ENCODE data around the gene CX3CL1.
"Not testable (repeated sequence)": the region's sequence is repeated elsewhere in the genome, so short reads cannot be mapped to it uniquely, and the experiment has no call there.

Gene CX3CL1

DNA sequence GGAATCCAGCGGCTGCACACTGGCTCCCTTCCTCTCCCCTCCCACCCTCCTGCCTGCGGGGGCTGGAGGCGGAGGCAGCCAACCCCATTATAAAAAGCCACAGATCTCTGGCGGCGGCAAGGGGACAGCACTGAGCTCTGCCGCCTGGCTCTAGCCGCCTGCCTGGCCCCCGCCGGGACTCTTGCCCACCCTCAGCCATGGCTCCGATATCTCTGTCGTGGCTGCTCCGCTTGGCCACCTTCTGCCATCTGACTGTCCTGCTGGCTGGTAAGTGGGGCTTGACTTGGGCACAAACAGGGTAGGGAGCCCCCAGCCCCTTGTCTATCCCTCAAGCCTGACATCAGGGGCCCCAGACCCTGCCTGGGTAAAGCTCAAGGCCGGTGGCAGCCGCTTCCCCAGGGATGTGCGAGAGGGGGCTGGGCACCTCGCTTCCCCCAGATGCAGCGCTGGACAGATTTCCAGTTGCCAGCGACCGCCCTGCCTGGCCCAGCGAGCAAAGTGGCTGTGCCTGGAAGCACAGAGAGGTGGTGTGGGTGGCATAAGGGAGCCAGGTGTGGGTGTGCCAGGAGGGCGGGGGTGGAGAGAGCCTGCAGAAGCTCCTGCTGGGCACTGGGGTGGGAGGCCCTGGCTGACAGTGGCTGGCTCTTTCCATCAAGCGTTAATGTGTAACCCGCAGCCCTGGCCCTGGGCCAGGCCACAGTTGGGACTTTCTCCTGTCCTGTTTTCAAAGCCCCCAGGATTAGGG lies at the start of gene CX3CL1:
Gene CX3CL1 (plus strand): TSS at position 119 of the 745 bp plus-strand sequence. CDS start 79 bp downstream, at position 198.
- Histone ChIP-seq H3K4me1 (peaks cover 4% of the 10 kb centered on the region; the same call in 1 of the 2 replicates), H3K4me3 (peak within 1 kb of the TSS; percentile 6; the same call in 1 of the 2 replicates), H3K9me3 (no peaks in the 10 kb centered on the region), H3K36me3 (replicated peaks) (no peaks in the 10 kb centered on the region), H3K27me3 (ENCODE audit: low read depth) (no peaks in the 10 kb centered on the region)
- DNase-seq (ENCODE audit: low spot score in 2 of 2) = peak; percentile 15 to 64
- in situ Hi-C loops (cut with MboI; ENCODE audit: low sequenced_read_pairs) = no loop called here

DNA sequence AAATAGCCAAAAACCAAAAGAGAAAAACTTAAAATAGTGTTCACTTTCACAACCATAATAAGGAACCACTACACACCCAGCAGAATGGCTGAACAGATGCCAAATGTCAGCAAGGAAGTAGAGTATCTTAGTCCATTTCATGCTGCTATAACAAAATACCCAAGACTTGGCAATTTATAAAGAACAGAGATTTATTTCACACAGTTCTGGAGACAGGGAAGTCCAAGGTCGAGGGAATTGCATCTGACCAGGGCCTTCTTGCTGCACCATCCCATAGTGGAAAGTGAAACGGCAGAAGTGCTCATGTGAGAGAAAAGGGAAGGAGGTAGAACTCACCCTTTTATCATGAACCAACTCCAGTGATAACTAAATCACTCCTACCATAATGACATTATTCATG lies 47.5 kb upstream of the CX3CL1 start:
- H3K27me3 ChIP-seq (ENCODE audit: low read depth) = no peaks in the 10 kb centered on the region
- no peaks in the 10 kb centered on the region for H3K4me1 ChIP-seq
- H3K9me3 ChIP-seq = no peaks in the 10 kb centered on the region
- no peaks in the 10 kb centered on the region for H3K36me3 ChIP-seq (replicated peaks)
- in situ Hi-C loops (cut with MboI; ENCODE audit: low sequenced_read_pairs) = no loop called here
- DNase-seq (ENCODE audit: low spot score in 2 of 2) = no peak
- no peak overlapping the region for H3K4me3 ChIP-seq

DNA sequence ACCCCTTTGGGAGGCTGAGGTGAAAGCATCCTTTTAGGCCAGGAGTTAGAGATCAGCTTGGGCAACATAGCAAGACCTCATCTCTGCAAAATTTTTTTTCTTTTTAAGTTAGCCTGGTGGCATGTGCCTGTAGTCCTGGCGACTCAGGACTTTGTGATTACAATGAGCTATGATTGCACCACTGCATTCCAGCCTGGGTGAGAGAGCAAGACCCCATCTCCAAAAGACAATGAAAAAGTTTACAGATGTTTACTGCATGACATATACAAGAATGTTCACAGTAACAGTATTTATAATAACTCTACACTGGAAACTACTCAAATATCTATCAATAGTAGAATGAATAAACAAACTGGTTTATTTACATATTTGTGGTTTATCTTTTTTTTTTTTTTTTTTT lies 46.8 kb upstream of the CX3CL1 start:
- H3K4me1 ChIP-seq = no peaks in the 10 kb centered on the region
- H3K9me3 ChIP-seq = no peaks in the 10 kb centered on the region
- in situ Hi-C loops (cut with MboI; ENCODE audit: low sequenced_read_pairs) = no loop called here
- DNase-seq (ENCODE audit: low spot score in 2 of 2) = no peak
- no peaks in the 10 kb centered on the region for H3K36me3 ChIP-seq (replicated peaks)
- H3K27me3 ChIP-seq (ENCODE audit: low read depth) = no peaks in the 10 kb centered on the region
- H3K4me3 ChIP-seq = no peak overlapping the region

DNA sequence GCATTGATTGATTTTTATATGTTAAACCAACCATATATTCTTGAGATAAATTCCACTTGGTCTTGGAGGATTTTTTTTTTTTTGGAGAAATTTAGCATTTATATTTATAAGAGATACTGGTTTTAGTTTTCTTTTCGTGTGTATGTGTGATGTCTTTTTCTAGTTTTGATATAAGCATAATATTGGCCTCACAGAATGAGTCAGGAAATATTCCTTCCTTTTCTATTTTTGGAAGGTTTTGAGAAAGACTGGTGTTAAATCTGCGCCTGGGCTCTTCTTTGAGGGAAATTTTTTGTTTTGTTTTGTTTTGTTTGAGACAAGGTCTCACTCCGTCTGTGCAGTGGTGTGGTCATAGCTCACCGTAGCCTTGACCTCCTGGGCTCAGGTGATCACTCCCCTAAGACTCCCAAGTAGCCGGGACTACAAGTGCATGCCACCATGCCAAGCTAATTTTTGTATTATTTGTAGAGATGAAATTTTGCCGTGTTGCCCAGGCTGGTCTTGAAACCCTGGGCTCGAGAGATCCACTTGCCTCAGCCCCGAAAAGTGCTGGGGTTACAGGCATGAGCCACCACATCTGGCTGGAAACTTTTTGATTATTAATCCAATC lies 42.5 kb upstream of the CX3CL1 start:
- Histone ChIP-seq H3K4me1 (no peaks in the 10 kb centered on the region), H3K36me3 (replicated peaks) (no peaks in the 10 kb centered on the region), H3K9me3 (no peaks in the 10 kb centered on the region), H3K4me3 (no peak overlapping the region), H3K27me3 (ENCODE audit: low read depth) (no peaks in the 10 kb centered on the region)
- no peak for DNase-seq (ENCODE audit: low spot score in 2 of 2)
- in situ Hi-C loops (cut with MboI; ENCODE audit: low sequenced_read_pairs) = no loop called here

DNA sequence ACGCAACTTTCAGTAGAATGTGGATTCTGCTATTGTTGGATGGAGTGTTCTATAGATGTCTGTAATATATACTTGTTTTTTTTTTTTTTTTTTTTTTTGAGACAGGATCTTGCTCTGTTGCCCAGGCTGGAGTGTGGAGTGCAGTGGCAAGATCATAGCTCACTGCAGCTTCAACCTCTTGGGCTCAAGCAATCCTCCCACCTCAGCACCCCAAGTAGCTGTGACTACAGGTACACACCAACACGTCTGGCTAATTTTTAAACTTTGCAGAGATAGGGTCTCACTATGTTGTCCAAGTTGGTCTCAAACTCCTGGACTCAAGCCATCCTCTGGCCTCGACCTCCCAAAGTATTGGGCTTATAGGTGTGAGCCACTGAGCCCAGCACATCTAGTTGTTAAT lies 40.9 kb upstream of the CX3CL1 start:
- no peak overlapping the region for H3K4me3 ChIP-seq
- H3K9me3 ChIP-seq = 0 out of 2 replicates have a peak, but pooled peaks cover 2% of the 10 kb centered on the region
- in situ Hi-C loops (cut with MboI; ENCODE audit: low sequenced_read_pairs) = no loop called here
- 0 out of 2 replicates have a peak, but pooled peaks cover 2% of the 10 kb centered on the region for H3K27me3 ChIP-seq (ENCODE audit: low read depth)
- no peaks in the 10 kb centered on the region for H3K4me1 ChIP-seq
- no peaks in the 10 kb centered on the region for H3K36me3 ChIP-seq (replicated peaks)
- DNase-seq (ENCODE audit: low spot score in 2 of 2) = no peak

DNA sequence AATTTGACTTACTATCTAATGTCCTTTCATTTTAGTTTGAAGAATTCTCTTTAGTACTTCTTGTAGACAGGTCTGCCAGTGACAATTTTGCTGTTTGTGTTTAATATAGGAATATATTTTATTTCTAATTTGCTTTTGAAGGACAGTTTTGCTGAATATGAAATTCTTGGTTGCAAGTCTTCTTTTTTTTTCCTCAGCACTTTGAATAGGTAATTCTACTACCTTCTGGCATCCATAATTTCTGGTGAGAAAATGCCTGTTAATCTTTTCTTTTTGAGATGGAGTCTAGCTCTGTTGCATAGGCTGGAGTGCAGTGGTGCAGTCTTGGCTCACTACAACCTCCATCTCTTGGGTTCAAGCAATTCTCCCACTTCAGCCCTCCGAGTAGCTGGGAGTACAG lies 38.9 kb upstream of the CX3CL1 start:
- Histone ChIP-seq H3K9me3 (0 out of 2 replicates have a peak, but pooled peaks cover 2% of the 10 kb centered on the region), H3K4me3 (no peak overlapping the region), H3K4me1 (no peaks in the 10 kb centered on the region), H3K36me3 (replicated peaks) (no peaks in the 10 kb centered on the region), H3K27me3 (ENCODE audit: low read depth) (0 out of 2 replicates have a peak, but pooled peaks cover 2% of the 10 kb centered on the region)
- in situ Hi-C loops (cut with MboI; ENCODE audit: low sequenced_read_pairs) = no loop called here
- no peak for DNase-seq (ENCODE audit: low spot score in 2 of 2)

DNA sequence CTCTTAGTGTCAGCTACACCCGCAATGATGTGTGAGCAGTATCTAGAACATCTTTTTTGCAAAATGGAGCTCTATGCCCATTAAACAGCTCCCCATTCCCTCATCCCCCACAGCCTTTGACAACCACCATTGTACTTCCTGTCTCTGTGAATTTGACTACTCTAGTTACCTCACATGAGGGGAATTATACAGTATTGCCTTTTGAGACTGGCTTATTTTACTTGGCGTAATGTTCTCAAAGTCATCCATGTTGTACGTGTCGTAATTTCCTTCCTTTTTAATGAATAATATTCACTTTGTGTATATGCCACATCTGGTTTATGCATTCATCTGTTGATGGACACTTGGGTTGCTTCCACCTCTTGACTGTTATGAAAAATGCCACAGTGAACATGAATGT lies 36.9 kb upstream of the CX3CL1 start:
- no peaks in the 10 kb centered on the region for H3K36me3 ChIP-seq (replicated peaks)
- 0 out of 2 replicates have a peak, but pooled peaks cover 2% of the 10 kb centered on the region for H3K9me3 ChIP-seq
- no peak for DNase-seq (ENCODE audit: low spot score in 2 of 2)
- in situ Hi-C loops (cut with MboI; ENCODE audit: low sequenced_read_pairs) = no loop called here
- H3K27me3 ChIP-seq (ENCODE audit: low read depth) = 0 out of 2 replicates have a peak, but pooled peaks cover 2% of the 10 kb centered on the region
- no peaks in the 10 kb centered on the region for H3K4me1 ChIP-seq
- no peak overlapping the region for H3K4me3 ChIP-seq

DNA sequence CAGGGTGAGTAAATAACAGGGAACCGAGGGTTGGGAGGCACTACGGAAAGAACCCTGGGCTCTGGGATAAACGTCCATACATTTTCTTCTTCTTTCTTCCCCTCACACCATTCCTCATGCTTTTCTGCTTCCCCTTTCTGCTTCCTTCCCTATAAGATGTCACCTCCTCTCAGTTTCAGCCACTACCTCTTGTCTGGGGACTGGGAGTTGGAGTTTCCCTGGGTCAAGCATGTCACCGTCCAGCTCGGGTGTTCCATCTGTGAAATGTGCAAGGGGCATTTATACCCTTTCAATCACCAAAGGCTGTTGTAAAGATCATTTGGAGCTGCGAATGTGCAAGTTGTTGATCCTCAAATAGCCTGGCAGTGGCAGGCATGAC lies 31.2 kb upstream of the CX3CL1 start:
- no peak for DNase-seq (ENCODE audit: low spot score in 2 of 2)
- H3K4me1 ChIP-seq = no peaks in the 10 kb centered on the region
- no peaks in the 10 kb centered on the region for H3K27me3 ChIP-seq (ENCODE audit: low read depth)
- no peak overlapping the region for H3K4me3 ChIP-seq
- H3K36me3 ChIP-seq (replicated peaks) = no peaks in the 10 kb centered on the region
- in situ Hi-C loops (cut with MboI; ENCODE audit: low sequenced_read_pairs) = no loop called here
- no peaks in the 10 kb centered on the region for H3K9me3 ChIP-seq

DNA sequence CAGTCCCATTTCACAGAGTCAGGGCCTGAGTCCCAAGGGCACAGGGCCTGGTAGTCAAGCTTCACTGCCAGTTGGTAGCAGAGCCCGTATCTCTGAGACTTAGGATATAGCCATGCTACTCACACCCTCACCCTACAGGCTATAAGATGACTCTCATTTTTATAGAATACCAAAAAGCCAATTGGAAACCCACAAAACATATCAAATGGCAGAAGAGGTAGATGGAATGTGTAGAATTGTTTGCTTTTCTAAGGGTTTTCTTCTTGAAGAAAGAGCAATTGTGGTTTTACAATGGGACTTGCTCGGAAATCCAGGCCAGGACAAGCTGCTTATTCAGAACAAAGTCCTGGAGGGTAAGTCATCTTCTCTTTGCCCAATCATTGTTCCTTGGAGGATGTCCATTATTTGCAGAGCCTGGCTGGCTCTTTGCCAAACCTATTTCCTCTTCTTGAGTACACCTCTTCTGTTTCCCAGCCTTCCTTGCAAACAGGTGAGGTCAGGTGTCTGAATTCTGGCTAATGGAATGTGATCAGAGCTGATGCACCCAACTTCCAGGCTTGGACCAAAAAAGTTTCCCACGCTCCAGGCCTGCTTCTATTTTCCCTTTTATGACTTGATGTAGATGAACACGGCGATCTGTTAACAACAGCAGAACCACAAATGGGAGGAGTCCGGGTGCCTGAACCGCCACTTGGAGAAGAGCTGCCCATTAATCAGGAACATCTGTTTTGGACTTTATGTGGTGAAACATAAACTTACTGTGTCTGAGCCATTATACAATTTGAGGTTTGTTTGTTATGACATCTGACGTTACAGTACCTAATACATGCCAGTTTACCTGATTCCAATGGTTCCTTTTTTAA lies 30.6 kb upstream of the CX3CL1 start:
- H3K27me3 ChIP-seq (ENCODE audit: low read depth) = 0 out of 2 replicates have a peak, but pooled peaks cover under 1% of the 10 kb centered on the region

DNA sequence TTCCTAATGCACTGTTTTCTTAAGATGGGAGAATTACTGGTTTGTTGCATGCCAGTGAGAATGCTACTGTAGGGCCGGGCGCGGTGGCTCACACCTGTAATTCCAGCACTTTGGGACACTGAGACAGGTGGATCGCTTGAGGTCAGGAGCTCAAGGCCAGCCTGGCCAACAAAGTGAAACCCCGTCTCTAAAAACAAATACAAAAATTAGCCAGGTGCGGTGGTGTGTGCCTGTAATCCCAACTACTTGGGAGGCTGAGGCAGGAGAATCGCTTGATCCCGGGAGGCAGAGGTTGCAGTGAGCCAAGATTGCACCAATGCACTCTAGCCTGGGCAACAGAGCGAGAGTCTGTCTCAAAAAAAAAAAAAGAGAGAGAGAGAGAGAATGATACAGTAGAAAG lies 29.7 kb upstream of the CX3CL1 start:
- H3K9me3 ChIP-seq; H3K36me3 ChIP-seq (replicated peaks); H3K4me1 ChIP-seq; H3K4me3 ChIP-seq; in situ Hi-C loops (cut with MboI; ENCODE audit: low sequenced_read_pairs); DNase-seq (ENCODE audit: low spot score in 2 of 2); H3K27me3 ChIP-seq (ENCODE audit: low read depth): not testable (repeated sequence)

More for the DNA sequence above, 30.6 kb upstream of the CX3CL1 start:
- no peak for DNase-seq (ENCODE audit: low spot score in 2 of 2)
- H3K36me3 ChIP-seq (replicated peaks) = no peaks in the 10 kb centered on the region
- H3K4me1 ChIP-seq = no peaks in the 10 kb centered on the region
- H3K9me3 ChIP-seq = no peaks in the 10 kb centered on the region
- in situ Hi-C loops (cut with MboI; ENCODE audit: low sequenced_read_pairs) = no loop called here
- no peak overlapping the region for H3K4me3 ChIP-seq

DNA sequence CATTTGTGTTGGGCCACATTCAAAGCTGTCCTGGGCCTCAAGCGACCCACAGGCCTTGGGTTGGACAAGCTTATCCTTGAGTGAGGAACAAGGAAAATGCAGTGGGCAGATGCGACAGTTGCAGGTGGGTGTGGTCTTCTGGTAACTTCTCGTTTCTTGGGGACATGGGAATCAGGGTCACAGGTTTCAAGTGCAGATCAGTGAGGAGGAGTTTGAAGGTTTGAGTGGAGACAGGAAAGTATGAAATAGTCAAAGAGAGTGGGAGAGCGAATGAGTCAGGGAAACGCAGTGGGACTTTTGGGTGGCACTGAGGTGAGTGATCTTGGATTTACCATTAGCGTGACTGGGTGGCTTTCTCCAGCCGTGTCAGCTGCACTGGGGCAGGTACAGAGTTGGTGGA lies 29.1 kb upstream of the CX3CL1 start:
- no peak for DNase-seq (ENCODE audit: low spot score in 2 of 2)
- peaks cover 11% of the 10 kb centered on the region; the same call in 1 of the 2 replicates for H3K27me3 ChIP-seq (ENCODE audit: low read depth)
- in situ Hi-C loops (cut with MboI; ENCODE audit: low sequenced_read_pairs) = no loop called here

DNA sequence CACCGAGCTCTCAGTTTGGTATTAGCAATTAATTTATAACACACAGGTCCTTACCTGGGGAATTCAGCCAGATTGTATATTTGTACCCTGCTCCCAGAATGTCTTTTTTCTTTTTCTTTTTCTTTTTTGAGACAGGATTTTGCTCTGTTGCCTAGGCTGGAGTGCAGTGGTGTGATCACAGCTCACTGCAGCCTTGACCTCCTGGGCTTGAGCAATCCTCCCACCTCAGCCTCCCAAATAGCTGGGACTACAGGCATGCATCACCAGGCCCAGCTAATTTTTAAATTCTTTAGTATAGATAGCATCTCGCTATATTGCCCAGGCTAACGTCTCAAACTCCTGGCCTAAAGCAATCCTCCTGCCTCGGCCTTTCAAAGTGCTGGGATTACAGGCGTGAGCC lies 28.2 kb upstream of the CX3CL1 start:
- H3K4me3 ChIP-seq, H3K4me1 ChIP-seq: not testable (repeated sequence)
- H3K27me3 ChIP-seq (ENCODE audit: low read depth) = peaks cover 20% of the 10 kb centered on the region

More for the DNA sequence above, 29.1 kb upstream of the CX3CL1 start:
- Histone ChIP-seq H3K4me3 (no peak overlapping the region), H3K36me3 (replicated peaks) (no peaks in the 10 kb centered on the region), H3K9me3 (no peaks in the 10 kb centered on the region; the same call in 1 of the 2 replicates), H3K4me1 (no peaks in the 10 kb centered on the region)

DNA sequence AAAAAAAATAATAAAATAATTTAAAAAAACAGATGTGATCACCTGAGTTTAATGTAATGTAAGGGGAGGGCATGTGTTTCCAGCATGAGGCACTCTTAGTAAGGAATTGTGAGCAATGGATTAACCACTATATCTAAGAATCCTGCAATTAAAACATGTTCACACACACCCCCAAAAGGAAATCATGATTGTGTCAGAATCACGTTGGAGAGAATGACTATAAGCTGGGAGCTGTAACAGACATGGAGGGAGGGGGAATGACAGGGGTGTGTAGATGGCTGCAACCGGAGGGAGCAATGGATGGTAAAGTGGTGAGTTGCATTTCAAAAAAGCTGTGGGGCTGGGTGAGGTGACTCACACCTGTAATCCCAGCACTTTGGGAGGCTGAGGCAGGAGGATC lies 27.3 kb upstream of the CX3CL1 start:
- in situ Hi-C loops (cut with MboI; ENCODE audit: low sequenced_read_pairs) = no loop called here
- no peaks in the 10 kb centered on the region; the same call in 1 of the 2 replicates for H3K9me3 ChIP-seq
- H3K27me3 ChIP-seq (ENCODE audit: low read depth) = peaks cover 27% of the 10 kb centered on the region
- DNase-seq (ENCODE audit: low spot score in 2 of 2) = no peak
- no peaks in the 10 kb centered on the region for H3K36me3 ChIP-seq (replicated peaks)
- H3K4me3 ChIP-seq = no peak overlapping the region
- H3K4me1 ChIP-seq = no peaks in the 10 kb centered on the region

More for the DNA sequence above, 28.2 kb upstream of the CX3CL1 start:
- H3K36me3 ChIP-seq (replicated peaks); H3K9me3 ChIP-seq; DNase-seq (ENCODE audit: low spot score in 2 of 2); in situ Hi-C loops (cut with MboI; ENCODE audit: low sequenced_read_pairs): not testable (repeated sequence)

All from HAP-1 (cell line).